GM21737 (cell line): Measurements from ENCODE around the gene DAB2IP.
"Not testable (repeated sequence)": the region's sequence is repeated elsewhere in the genome, so short reads cannot be mapped to it uniquely, and the experiment has no call there.

Experiments used
- ATAC-seq: cut with Tn5 transposase; IDR thresholded peaks from one replicate; pipeline ENCODE4 v1.9.1; 2021; ENCODE audit warnings: mild to moderate bottlenecking, moderate library complexity; ENCODE audit not compliant: unreplicated experiment

The DAB2IP gene

GRCh38 chr9:121643473-121643872 lies 8.0 kb upstream of the DAB2IP start:
- no peak for ATAC-seq

- ATAC-seq, result not testable (repeated sequence)
These were observed 7.4 kb upstream of the DAB2IP start for GRCh38 chr9:121644040-121644439.

- no peak for ATAC-seq
These were observed 6.4 kb upstream of the DAB2IP start for GRCh38 chr9:121645003-121645402.

GRCh38 chr9:121645853-121646807 lies 5.3 kb upstream of the DAB2IP start:
- no peak for ATAC-seq

GRCh38 chr9:121646992-121647391 lies 4.4 kb upstream of the DAB2IP start:
- no peak for ATAC-seq

GRCh38 chr9:121648172-121648571 lies 3.3 kb upstream of the DAB2IP start:
- no peak for ATAC-seq

- no peak for ATAC-seq
These were observed 2.6 kb upstream of the DAB2IP start for GRCh38 chr9:121648799-121649198.

- ATAC-seq, result no peak
These were observed 1.8 kb upstream of the DAB2IP start for GRCh38 chr9:121649476-121650216.

- ATAC-seq, result no peak
These were observed 1.0 kb upstream of the DAB2IP start for GRCh38 chr9:121650217-121651007.

GRCh38 chr9:121651008-121651294 lies 483 bp upstream of the DAB2IP start:
- no peak for ATAC-seq

- no peak for ATAC-seq
These were observed 795 bp downstream of the DAB2IP start for GRCh38 chr9:121652021-121652837.

GRCh38 chr9:121652838-121653231 lies 1.4 kb downstream of the DAB2IP start:
- ATAC-seq, result no peak

GRCh38 chr9:121654499-121655140 lies 3.2 kb downstream of the DAB2IP start:
- no peak for ATAC-seq

- ATAC-seq, result no peak
These were observed 3.9 kb downstream of the DAB2IP start for GRCh38 chr9:121655231-121655755.

GRCh38 chr9:121656941-121657470 lies 5.6 kb downstream of the DAB2IP start:
- ATAC-seq, result no peak

GRCh38 chr9:121658166-121658565 lies 6.7 kb downstream of the DAB2IP start:
- no peak for ATAC-seq

- ATAC-seq, result no peak
These were observed 7.2 kb downstream of the DAB2IP start for GRCh38 chr9:121658591-121658990.

GRCh38 chr9:121660367-121660766 lies 8.9 kb downstream of the DAB2IP start:
- ATAC-seq, result no peak

- no peak for ATAC-seq
These were observed 9.4 kb downstream of the DAB2IP start for GRCh38 chr9:121660876-121661275.

- no peak for ATAC-seq
These were observed 9.9 kb downstream of the DAB2IP start for GRCh38 chr9:121661328-121661727.
